HCT116 (cell line): ENCODE measurements around the gene TOX3. TPM values are rescaled to one million over a fixed set of nuclear protein-coding genes. Genes with fewer than 3 reads are reported as not detected.

Experiments used
- ATAC-seq: fragments of 200-7000 bp; cut with Tn5 transposase; 2 replicates; pipeline ENCODE4 v1.9.1; 2020; ENCODE audit warnings: mild to moderate bottlenecking, moderate library complexity
- BruUV-seq: library from RNA; stranded (reverse); fragments of 400-500 nt; replicated peaks from 2 replicates; lab custom pipeline; 2021; lab: Mats Ljungman, UMichigan
- CTCF ChIA-PET: fragments of 300-600 bp; sonication (Branson Sonifier 250); formaldehyde crosslinking; loops from one replicate; lab custom pipeline; 2021; ENCODE audit warnings: antibody characterized with exemption; lab: Charles Lee
- POLR2A ChIA-PET: fragments of 300-600, 350-600 bp; sonication (Branson Sonifier 250); formaldehyde crosslinking; loops from one replicate; lab custom pipeline; 2021; ENCODE audit warnings: antibody characterized with exemption; lab: Charles Lee
- RAD21 ChIA-PET, 2 experiments: fragments of 300-600 bp; sonication (Branson Sonifier 250); formaldehyde crosslinking; loops; one replicate each; lab custom pipeline; 2023; ENCODE audit warnings: low total read pairs in 2 of 2; ENCODE audit not compliant: uncharacterized antibody in 2 of 2, unreplicated experiment in 2 of 2, low non-redundant PET in 1 of 2; lab: Charles Lee
- DNase-seq: peaks from one replicate; pipeline ENCODE4 v3.0.0-alpha.2; 2010; ENCODE audit warnings: low read depth, low spot score
- H2AFZ ChIP-seq: fragments of 200-600 bp; shearing (Covaris generic), sonication (generic); 2 replicates; pipeline ENCODE4 v1.6.1; 2017; ENCODE audit warnings: low read depth, mixed run types, mixed read lengths, antibody characterized with exemption, low read length; ENCODE audit not compliant: poor library complexity, severe bottlenecking
- H3K27ac ChIP-seq: 2 replicates; pipeline ENCODE4 v1.5.1; 2012; ENCODE audit warnings: low read depth, low read length
- H3K27me3 ChIP-seq: fragments of 200-600 bp; sonication (generic); 2 replicates; pipeline ENCODE4 v1.6.1; 2016; ENCODE audit warnings: mixed run types, low read length, mixed read lengths; ENCODE audit not compliant: insufficient read depth
- H3K36me3 ChIP-seq, 2 experiments: fragments of 200-500 bp in 1 of 2; fragments of 200-600 bp in 1 of 2; sonication (Bioruptor generic) in 1 of 2; sonication (generic) in 1 of 2; 2 replicates each; pipeline versions ENCODE4 v1.5.1 to v1.6.1; 2014 to 2016; ENCODE audit warnings: low read length in 2 of 2, inconsistent platforms in 1 of 2, mixed read lengths in 1 of 2, mixed run types in 1 of 2; ENCODE audit not compliant: insufficient read depth in 2 of 2, control insufficient read depth in 1 of 2
- H3K4me1 ChIP-seq, 2 experiments: fragments of 200-600 bp in 1 of 2; sonication (generic) in 1 of 2; 2 replicates each; pipeline versions ENCODE4 v1.5.1 to v1.6.1; 2012 to 2017; ENCODE audit warnings: low read length in 2 of 2, inconsistent platforms in 1 of 2, mild to moderate bottlenecking in 1 of 2, mixed read lengths in 1 of 2, mixed run types in 1 of 2, moderate library complexity in 1 of 2; ENCODE audit not compliant: insufficient read depth in 2 of 2, control insufficient read depth in 1 of 2
- H3K4me2 ChIP-seq: fragments of 200-600 bp; sonication (generic); 2 replicates; pipeline ENCODE4 v1.6.1; 2017; ENCODE audit warnings: mixed run types, low read length, mixed read lengths
- H3K4me3 ChIP-seq, 2 experiments: fragments of 200-600 bp in 1 of 2; sonication (generic) in 1 of 2; replicated peaks in 1 of 2; 2 replicates each; pipeline ENCODE4 v1.5.1; 2011 to 2016; ENCODE audit warnings: low read length in 2 of 2, control low read depth in 1 of 2, low read depth in 1 of 2, mild to moderate bottlenecking in 1 of 2, mixed read lengths in 1 of 2, mixed run types in 1 of 2
- H3K79me2 ChIP-seq: fragments of 200-600 bp; sonication (generic); 2 replicates; pipeline ENCODE4 v1.6.1; 2017; ENCODE audit warnings: mild to moderate bottlenecking, mixed run types, low read length, moderate library complexity, mixed read lengths; ENCODE audit not compliant: insufficient read depth
- H3K9ac ChIP-seq: fragments of 200-600 bp; sonication (generic); 2 replicates; pipeline ENCODE4 v1.6.1; 2016; ENCODE audit warnings: low read length, mixed read lengths
- H3K9me2 ChIP-seq: fragments of 200-600 bp; sonication (generic), shearing (Covaris generic); 2 replicates; pipeline ENCODE4 v1.6.1; 2017; ENCODE audit warnings: mixed run types, mild to moderate bottlenecking, moderate library complexity; ENCODE audit not compliant: insufficient read depth
- H3K9me3 ChIP-seq, 2 experiments: fragments of 200-500 bp in 1 of 2; fragments of 200-600 bp in 1 of 2; sonication (Bioruptor generic) in 1 of 2; sonication (generic) in 1 of 2; 2 replicates each; pipeline ENCODE4 v1.6.1; 2014 to 2017; ENCODE audit warnings: low read length in 2 of 2, mixed read lengths in 2 of 2, inconsistent platforms in 1 of 2, low read depth in 1 of 2, mild to moderate bottlenecking in 1 of 2, mixed run types in 1 of 2, moderate library complexity in 1 of 2; ENCODE audit not compliant: control insufficient read depth in 1 of 2, insufficient read depth in 1 of 2
- H4K20me1 ChIP-seq: fragments of 200-600 bp; sonication (generic), shearing (Covaris generic); 2 replicates; pipeline ENCODE4 v1.6.1; 2017; ENCODE audit warnings: mixed run types, mild to moderate bottlenecking, moderate library complexity; ENCODE audit not compliant: insufficient read depth
- CBX3 ChIP-seq: IDR thresholded peaks from 2 replicates; pipeline ENCODE4 v1.6.1; 2012; ENCODE audit warnings: low read depth
- CEBPB ChIP-seq: IDR thresholded peaks from 2 replicates; pipeline ENCODE4 v1.6.1; 2012; ENCODE audit warnings: low read depth
- EGR1 ChIP-seq: IDR thresholded peaks from 2 replicates; pipeline ENCODE4 v1.6.1; 2012; ENCODE audit warnings: low read depth
- ELF1 ChIP-seq: IDR thresholded peaks from 2 replicates; pipeline ENCODE4 v1.6.1; 2012; ENCODE audit warnings: low read depth, borderline replicate concordance
- EZH2 ChIP-seq: fragments of 200-600 bp; sonication (generic); IDR thresholded peaks from 2 replicates; pipeline ENCODE4 v1.6.1; 2017; ENCODE audit warnings: antibody characterized with exemption, mixed run types
- EZH2phosphoT487 ChIP-seq: fragments of 200-600 bp; IDR thresholded peaks from 2 replicates; pipeline ENCODE4 v1.6.1; 2018; ENCODE audit warnings: antibody characterized with exemption, borderline replicate concordance
- FOSL1 ChIP-seq: IDR thresholded peaks from 2 replicates; pipeline ENCODE4 v1.6.1; 2012; ENCODE audit warnings: low read depth
- JUND ChIP-seq: IDR thresholded peaks from 2 replicates; pipeline ENCODE4 v1.6.1; 2012
- POLR2A ChIP-seq: IDR thresholded peaks from 2 replicates; pipeline ENCODE4 v1.7.0; 2011; ENCODE audit warnings: borderline replicate concordance; ENCODE audit not compliant: insufficient read depth, insufficient read length; ENCODE audit errors: extremely low read depth
- POLR2AphosphoS5 ChIP-seq: IDR thresholded peaks from 2 replicates; pipeline ENCODE4 v1.6.1; 2011; ENCODE audit warnings: mild to moderate bottlenecking, low read depth, low read length, moderate library complexity
- RAD21 ChIP-seq: IDR thresholded peaks from 2 replicates; pipeline ENCODE4 v1.6.1; 2012; ENCODE audit warnings: low read depth, mild to moderate bottlenecking
- SP1 ChIP-seq: IDR thresholded peaks from 2 replicates; pipeline ENCODE4 v1.6.1; 2012; ENCODE audit warnings: low read depth
- TCF7L2 ChIP-seq: IDR thresholded peaks from 2 replicates; pipeline ENCODE4 v1.7.0; 2011; ENCODE audit warnings: borderline replicate concordance, inconsistent platforms; ENCODE audit not compliant: insufficient read depth, insufficient read length; ENCODE audit errors: extremely low read depth
- ZFX ChIP-seq: fragments of 450-650 bp; IDR thresholded peaks from 2 replicates; pipeline ENCODE4 v1.6.1; 2017
- ZNF274 ChIP-seq: fragments of 200-500 bp; sonication (Bioruptor generic); IDR thresholded peaks from 2 replicates; pipeline ENCODE4 v1.6.1; 2014; ENCODE audit warnings: mild to moderate bottlenecking, low read depth, low read length, inconsistent platforms
- intact Hi-C: fragments of 100-400 bp; cut with micrococcal nuclease; formaldehyde crosslinking; loops from 2 replicates; pipeline ENCODE4 v1.10.0; 2022
- total RNA-seq: library from RNA; stranded (reverse); gene quantifications from one replicate; pipeline ENCODE4 v1.2.1, GENCODE V29; 2021; ENCODE audit not compliant: unreplicated experiment
- TF ChIP-seq, protein P1 (sequence below): IDR thresholded peaks from 2 replicates; pipeline ENCODE4 v1.6.1; 2012
- TF ChIP-seq, protein P2 (sequence below): IDR thresholded peaks from 2 replicates; pipeline ENCODE4 v1.6.1; 2011; ENCODE audit warnings: mild to moderate bottlenecking, low read length, moderate library complexity; ENCODE audit not compliant: insufficient replicate concordance; ENCODE audit errors: extremely low read depth

TOX3 gene
- total RNA-seq, 1 experiment from 2014 or later = not detected

DNA sequence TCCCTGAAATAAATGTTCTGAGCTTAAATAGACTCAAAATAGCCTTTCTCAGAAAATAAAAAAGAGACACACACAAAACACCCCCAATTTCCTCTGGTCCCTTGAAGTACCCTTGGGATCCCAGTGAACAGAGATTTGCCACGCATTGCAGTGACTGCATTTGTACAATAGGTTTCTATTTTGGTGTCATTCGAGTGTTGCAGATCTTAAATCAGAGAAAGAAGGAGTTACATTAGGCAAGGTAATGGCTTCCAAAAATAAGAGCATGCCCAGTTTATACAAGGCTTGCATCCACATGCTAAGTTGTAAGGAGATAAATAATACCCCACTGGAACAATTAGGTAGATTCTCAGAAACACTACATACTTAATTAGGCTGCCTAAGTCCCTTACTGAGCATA, 2.2 kb downstream of the TOX3 start:
- H3K9me3 ChIP-seq = peaks cover 0 to 4% of the 10 kb centered on the region in 2 experiments; a peak in 1 of 4 replicates
- H3K9me2 ChIP-seq = no peaks in the 10 kb centered on the region
- no peak overlapping the region for H3K4me3 ChIP-seq
- no peak overlapping the region for H3K4me2 ChIP-seq
- DNase-seq = no peak
- no peaks in the 10 kb centered on the region for H3K36me3 ChIP-seq
- no peaks in the 10 kb centered on the region for H3K79me2 ChIP-seq
- H3K9ac ChIP-seq = no peak overlapping the region
- no peaks in the 10 kb centered on the region for H3K27me3 ChIP-seq
- no peaks in the 10 kb centered on the region for H4K20me1 ChIP-seq
- no peak overlapping the region for H3K27ac ChIP-seq
- no peak overlapping the region for H2AFZ ChIP-seq
- no peak for ATAC-seq
- BruUV-seq = no TSS peak
- ChIA-PET CTCF (no interaction called here), RAD21 (no interaction called here), POLR2A (no interaction called here)
- H3K4me1 ChIP-seq = no peaks in the 10 kb centered on the region
- intact Hi-C loops = no loop called here
- TF ChIP-seq EGR1 (no peak), TCF7L2 (no peak), ELF1 (no peak), POLR2AphosphoS5 (no peak), POLR2A (no peak), JUND (no peak)
- TF ChIP-seq, protein P1, sequence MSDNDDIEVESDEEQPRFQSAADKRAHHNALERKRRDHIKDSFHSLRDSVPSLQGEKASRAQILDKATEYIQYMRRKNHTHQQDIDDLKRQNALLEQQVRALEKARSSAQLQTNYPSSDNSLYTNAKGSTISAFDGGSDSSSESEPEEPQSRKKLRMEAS = no peak

DNA sequence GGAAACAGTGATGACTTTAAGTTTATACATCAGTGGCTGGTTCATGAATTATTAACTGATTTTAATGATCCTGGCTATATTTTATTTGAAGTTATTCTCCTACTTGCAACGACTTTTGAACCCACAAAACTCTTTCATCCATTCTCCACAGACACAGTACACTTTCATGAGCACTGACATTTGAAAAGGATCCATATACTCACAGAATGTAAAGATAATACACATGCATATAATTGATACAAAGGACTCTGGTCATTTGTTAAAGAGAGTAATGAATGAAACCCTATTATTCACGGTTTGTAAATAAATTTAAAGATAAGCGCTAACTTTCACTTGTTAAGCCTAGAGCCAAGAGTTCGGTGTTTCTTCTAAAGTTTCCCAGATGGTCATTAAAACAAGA, 3.3 kb downstream of the TOX3 start:
- Histone ChIP-seq H3K9me3 (peaks cover 0 to 4% of the 10 kb centered on the region in 2 experiments; a peak in 1 of 4 replicates), H3K9me2 (no peaks in the 10 kb centered on the region), H3K36me3 (no peaks in the 10 kb centered on the region), H3K9ac (no peak overlapping the region), H3K79me2 (no peaks in the 10 kb centered on the region), H2AFZ (no peak overlapping the region), H3K27me3 (no peaks in the 10 kb centered on the region), H3K4me3 (no peak overlapping the region), H4K20me1 (no peaks in the 10 kb centered on the region), H3K27ac (no peak overlapping the region)
- intact Hi-C loops = no loop called here
- no TSS peak for BruUV-seq
- ChIA-PET POLR2A (no interaction called here), RAD21 (no interaction called here), CTCF (no interaction called here)
- DNase-seq (no peak), ATAC-seq (no peak)
- TF ChIP-seq CEBPB (no peak), EZH2 (no peak), POLR2AphosphoS5 (no peak), SP1 (no peak), JUND (no peak), TCF7L2 (no peak), ZNF274 (no peak), CBX3 (no peak), FOSL1 (no peak), RAD21 (no peak), ZFX (no peak), EZH2phosphoT487 (no peak)
- TF ChIP-seq, protein P2, sequence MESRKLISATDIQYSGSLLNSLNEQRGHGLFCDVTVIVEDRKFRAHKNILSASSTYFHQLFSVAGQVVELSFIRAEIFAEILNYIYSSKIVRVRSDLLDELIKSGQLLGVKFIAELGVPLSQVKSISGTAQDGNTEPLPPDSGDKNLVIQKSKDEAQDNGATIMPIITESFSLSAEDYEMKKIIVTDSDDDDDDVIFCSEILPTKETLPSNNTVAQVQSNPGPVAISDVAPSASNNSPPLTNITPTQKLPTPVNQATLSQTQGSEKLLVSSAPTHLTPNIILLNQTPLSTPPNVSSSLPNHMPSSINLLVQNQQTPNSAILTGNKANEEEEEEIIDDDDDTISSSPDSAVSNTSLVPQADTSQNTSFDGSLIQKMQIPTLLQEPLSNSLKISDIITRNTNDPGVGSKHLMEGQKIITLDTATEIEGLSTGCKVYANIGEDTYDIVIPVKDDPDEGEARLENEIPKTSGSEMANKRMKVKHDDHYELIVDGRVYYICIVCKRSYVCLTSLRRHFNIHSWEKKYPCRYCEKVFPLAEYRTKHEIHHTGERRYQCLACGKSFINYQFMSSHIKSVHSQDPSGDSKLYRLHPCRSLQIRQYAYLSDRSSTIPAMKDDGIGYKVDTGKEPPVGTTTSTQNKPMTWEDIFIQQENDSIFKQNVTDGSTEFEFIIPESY = no peak
- TF ChIP-seq, all 23 proteins: peak for 0
- Histone ChIP-seq H3K4me1 (no peaks in the 10 kb centered on the region), H3K4me2 (no peak overlapping the region)
